HG03342 (cell line): ENCODE results near the gene UBL3.

Experiments used
- ATAC-seq: cut with Tn5 transposase; IDR thresholded peaks from one replicate; pipeline ENCODE4 v1.9.1; 2021; ENCODE audit warnings: mild to moderate bottlenecking, moderate library complexity; ENCODE audit not compliant: unreplicated experiment

Gene UBL3

DNA sequence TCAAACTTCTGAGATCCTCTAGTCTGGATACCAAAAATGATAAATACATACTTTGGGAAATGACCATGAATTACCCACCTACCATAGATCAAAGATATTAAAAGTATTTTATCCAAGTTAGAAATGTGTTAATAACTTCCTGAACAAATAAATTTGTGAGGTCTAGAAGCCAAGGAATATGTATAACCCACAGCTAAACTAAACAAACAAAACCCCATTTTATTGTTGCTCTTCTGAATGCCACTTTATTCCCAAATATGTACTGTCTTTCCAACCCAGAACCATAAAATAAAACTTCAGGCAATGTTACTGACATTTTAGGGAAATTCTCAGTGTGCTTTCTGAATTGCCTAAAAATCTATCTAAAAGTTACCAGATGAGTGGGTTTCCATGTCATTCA is 35.1 kb downstream of the UBL3 start:
- ATAC-seq = no peak

DNA sequence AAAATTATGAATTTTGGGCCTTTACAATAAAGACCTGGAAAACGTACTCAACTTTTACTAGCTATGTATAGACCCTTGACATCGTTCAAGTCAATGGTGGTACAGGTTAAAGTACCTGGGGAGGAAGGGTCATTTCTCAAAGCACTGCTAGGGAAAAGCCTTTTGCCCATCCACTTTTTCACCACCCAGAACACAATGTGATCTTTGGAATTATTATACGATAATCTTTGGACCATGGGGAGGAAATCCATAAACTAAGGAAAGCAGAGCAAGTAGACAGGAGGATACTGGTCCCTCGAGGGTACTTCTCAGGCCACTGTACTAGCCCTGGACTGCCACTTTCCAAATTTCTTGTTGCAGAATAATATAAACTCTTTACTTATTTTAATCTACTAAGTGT is 39.5 kb downstream of the UBL3 start:
- no peak for ATAC-seq

DNA sequence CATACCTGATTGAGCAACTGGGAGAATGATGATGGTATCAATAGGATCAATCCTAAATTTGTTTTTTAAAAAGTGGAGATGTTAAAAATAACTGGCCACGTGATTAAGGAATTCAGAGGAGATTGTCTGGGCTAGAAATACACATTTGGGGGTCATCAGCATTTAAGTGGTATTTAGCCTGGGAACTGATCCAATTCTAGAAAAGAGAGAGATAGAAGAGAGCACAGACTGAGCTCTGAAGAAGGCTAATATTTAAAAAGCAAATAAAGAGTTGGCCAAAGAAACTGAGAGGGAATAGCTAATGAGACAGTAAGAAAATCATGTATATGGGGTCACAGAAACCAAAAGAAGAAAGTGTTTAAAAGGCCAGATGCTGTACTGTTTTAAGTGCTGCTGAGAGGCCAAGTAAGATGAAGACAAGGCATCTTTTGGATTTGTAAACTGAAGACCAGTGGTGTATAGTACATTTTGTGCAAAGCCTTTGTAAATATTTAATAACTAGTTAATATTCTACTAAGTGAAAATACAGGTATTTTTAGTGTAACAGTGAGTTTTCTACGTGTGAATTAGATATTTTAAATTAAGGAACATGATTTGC is 40.2 kb downstream of the UBL3 start:
- ATAC-seq = no peak

DNA sequence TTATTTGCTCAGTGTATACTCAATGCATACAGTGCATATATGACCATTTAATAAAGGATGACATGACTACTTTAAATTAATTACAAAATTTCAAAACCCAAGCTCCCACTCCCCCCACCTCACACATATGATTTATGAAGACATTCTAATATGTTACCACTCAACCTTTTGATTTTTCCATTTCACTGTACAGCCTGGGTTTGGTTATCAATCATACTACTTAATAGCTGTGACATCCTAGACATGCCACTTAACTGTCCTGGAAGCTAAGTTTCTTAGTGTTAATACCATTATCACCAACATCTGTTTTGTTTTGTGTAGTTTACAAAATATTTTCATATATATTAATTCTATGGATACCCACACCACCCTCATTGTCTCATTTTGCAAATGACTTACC is 42.2 kb downstream of the UBL3 start:
- no peak for ATAC-seq

DNA sequence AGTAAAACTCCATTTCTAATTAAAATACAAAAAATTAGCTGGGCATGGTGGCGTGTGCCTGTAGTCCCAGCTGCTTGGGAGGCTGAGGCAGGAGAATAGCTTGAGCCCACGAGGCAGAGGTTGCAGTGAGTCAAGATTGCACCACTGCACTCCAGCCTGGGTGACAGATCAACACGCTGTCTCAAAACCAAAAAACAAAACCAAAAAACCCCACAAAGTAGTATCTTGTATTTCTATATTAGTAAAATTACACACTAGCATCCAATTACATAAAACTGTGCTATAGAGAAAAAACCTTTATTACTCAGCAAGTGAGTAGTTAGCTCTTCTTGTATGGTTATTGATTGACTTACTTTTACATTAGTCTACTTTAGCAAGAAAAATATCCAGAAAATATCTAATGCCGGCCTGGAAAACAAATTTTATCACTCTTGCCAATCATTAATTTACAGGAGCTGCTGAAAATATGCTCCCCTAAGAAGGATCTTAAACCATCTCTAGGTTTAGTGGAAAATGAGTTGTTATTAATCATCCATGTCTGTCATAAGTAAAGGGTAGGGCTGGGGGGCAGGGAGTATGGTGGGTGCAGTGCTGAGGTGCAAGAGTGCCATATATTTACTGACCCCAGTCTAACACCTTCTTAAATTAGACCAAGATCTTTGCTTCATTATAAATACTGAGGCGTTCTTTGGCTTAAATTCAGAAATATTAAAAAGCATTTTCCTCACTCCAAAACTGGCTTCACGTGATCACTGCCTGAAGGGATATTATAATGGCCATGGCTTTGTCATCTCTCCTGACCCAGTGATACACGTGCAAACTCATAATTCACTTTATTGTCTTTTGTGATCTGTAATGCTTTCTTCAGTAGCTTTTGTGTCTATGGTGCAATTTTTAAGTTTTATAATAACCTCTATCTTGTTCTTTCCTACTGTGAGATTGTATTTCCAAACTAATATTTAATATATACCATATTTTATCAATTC is 44.1 kb downstream of the UBL3 start:
- no peak for ATAC-seq

DNA sequence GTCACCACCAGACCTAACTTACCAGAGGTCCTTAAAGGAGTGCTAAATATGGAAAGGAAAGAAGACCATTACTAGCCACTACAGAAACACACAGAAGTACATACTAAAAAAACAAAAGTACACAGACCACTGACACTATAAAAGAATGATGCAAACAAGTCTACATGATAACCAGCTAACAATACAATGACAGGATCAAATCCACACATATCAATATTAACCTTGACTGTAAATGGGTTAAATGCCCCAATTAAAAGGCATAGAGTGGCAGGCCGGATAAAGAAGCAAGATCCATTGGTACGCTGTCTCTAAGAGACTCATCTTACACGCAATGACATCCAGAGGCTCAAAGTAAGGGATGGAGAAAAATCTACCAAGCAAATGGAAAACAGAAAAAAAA is 47.2 kb downstream of the UBL3 start:
- ATAC-seq = no peak

DNA sequence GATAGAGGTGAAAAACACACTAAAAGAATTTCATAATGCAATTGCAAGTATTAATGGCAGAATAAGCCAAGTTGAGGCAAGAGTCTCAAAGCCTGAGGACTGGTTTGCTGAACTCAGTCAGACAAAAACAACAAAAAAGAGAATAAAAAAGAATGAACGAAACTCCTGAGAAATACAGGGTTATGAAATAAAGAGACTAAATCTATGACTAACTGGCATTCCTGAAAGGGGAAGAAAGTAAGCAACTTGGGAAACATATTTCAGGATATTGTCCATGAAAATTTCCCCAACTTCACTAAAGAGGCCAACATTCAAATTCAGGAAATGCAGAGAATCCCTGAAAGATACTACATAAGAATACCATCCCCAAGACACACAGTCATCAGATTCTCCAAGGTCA is 47.8 kb downstream of the UBL3 start:
- ATAC-seq = no peak

DNA sequence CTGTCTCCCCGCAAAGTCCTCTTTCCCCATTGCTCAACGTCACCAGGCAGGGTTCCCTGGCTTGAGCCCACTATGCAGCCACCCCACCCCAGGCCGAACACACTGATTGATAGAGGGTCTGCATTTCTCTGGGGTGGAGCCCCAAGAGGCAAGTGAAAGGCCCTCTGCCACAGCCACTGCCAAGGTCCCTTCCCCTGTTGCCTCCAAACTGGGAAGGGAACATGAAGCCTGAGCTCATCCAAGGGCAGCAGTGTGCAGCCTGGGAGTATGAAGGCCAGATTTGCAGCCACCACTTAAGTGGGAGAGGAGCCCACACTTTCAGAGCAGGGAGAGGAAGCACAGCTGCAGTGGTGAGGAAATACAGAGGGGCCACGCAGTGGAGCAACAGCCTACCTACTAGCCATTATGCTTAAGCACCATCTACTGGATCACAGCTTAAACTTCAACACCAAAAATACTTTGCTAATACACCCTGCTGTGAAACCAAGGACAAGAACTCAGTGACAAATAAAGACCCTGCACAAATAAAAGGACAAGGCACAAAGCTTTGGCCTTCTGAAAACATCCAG is 48.6 kb downstream of the UBL3 start:
- ATAC-seq = no peak

DNA sequence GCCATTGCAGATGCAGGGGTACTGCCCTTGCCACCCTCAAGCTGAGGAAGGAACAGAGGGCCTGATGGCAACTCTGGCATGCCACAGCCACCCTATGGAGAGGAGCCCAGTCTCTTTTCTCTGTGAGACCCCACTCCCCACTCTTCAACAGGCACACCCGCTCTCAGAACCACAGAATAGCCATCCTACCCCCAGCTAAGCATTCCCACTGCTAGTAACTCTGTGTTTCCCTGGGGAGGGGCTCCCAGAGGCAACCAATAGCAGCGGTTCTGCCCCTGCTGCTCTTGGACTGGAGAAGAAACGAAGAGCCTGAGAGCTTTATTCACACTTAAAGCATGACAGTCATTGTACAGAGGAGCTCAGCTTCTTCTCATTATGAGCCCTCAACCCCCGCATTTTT is 49.3 kb downstream of the UBL3 start:
- no peak for ATAC-seq

DNA sequence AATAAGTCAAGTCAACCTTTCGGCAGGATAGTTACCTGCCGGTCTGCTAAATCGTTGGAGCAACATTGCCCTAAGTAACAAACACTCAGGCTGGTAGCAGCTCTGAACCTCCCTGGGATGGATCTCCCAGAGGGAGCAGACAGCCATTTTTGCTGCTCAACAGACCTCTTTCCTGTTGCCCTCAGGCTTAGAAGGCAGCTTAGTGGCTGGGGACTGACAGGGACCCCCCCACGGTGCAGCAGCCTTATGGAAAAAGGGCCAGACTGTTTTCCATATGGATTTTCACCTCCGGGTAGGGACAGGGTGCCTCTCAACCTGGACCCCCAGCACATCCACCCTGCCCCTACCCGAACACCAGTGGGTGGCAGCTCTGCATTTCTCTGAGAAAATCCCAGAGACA is 49.7 kb downstream of the UBL3 start:
- no peak for ATAC-seq

DNA sequence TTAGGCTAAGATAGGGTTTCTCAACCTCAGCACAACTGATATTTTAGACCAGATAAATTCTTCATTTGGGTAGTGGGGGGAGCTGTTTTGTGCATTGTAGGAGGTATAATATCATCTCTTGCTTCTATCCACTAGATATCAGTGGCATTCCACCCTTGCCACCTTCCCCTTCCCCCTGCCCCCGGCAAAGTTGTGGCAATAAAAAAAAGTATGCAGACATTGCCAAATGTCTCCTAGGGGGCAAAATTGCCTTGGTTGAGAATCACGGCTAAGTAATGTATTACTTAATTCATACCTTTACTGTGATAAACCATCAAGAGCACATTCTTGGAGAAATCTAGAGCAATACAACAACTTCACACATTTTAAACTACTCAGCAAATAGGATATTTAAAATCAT is 51.4 kb downstream of the UBL3 start:
- ATAC-seq = no peak

DNA sequence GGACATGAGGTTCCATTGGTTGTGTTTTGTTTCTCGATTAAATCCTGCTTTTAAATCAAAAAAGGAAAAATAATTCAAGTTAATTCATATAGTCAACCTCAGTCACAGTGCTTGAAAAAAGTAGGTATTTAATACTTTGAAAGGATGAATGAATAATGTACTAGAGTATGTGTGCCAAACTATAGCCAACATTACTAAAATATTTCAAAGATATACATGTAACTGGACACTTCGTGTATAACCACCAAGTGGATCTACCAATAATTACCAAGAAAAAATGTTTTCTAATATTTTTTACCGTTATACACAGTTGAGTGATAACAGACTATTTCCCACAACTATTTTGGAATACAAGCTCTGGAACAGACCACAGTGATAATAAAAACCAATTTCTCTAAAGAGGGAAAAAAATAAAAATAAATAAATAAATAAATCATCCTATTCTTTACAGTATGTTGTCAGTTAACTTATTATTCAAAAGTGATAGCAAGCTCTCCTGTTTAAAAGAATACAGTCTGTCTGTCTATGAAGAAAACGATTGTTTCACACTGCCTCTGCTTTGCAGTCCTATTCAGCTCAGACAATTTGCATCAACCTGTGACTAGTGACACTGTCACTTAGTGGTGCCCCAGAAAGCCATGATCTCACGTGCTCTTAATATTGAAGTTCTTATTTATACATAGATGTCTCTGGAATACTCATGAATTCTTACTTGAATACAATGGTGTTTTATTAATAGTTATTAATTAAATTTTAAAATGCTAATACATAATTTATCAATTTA is 58.2 kb downstream of the UBL3 start:
- no peak for ATAC-seq

DNA sequence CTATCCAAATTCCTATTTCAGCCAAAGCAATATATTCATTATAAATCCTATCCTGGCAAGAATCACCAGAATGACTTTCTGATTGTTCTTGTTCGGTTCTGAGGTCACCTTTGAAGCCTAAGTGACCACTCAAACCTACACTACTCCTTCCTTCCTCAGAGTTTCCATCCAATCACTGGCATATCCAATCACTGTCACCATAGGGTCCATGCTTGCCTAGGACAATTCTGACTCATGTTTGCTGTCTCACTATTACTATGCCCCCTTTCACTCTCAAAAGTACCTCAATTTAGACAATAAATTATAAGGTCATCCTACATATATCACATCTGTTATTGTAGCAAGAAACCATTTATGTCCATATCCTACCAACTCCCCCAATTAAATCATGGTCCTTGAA is 58.9 kb downstream of the UBL3 start:
- ATAC-seq = no peak

DNA sequence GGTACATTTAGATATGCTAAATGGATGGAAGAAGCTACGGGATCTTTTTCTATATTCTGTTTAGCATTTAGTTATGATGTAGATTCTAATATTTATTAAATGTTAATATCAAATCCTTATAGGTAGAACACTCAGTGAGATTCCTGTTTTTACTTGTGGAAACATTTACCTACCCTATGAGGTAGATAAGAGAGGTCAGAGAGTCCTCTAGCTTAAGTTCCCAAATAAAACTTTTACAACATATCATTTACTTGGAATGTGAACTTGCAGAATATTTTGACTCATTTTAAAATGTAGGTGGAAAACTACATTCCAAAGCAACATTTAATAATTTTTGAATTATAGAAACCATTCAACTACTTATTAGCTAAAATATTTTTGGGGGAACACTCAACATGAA is 63.7 kb downstream of the UBL3 start:
- no peak for ATAC-seq

DNA sequence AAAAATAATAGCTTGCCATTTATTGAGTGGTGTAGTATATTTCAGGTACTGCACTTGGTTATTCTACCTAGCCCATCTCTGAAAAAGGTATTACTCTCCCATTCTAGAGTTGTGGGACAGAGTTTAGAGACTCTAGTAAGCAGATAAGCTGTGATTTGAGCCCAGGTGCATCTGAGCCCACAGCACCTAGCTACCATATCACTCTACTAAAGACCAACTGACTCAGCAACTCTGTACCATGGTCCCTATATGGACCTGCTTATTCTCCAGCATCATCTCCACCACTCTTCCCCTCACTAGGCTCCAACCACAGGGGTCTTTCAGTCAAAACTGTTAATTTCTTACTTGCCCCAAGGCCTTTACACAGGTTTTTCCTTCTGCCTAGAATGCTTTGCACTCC is 64.4 kb downstream of the UBL3 start:
- no peak for ATAC-seq

DNA sequence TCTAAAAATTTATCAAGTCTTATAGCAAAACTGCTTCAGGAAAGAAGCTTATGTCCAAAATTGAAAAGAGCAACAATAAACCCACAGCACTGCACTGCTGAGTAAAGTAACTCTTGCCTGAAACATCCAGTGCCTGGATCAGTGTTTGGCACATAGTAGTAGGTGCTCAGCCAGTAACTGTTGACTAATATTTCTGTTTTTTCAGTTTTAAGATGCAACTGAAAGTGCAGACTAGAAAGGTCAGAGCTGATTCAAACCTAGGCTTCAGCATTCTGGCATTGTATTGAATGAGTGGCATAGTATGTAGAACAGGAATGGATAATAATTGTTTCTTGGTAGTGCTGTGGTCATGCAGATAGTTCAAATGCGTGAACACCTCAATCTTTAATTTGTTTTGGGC is 67.6 kb downstream of the UBL3 start:
- ATAC-seq = no peak

DNA sequence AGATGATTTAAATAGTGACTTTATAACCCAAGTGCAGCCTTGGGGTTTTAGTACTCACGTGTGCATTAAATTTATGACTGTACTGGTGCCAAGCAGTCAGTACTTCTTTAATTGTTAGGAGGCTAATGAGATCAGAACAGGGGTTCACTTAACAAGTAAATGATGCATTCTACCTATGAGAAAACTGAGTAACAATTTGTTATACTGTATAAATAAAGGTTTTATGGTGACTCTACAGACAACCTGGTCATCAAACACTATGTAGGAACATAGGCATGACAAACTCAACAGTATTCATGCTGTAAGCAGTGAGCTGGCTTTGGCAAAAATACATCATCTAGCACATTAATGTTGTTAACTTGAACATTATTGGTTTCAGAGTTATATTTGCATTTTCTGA is 75.6 kb downstream of the UBL3 start:
- ATAC-seq = no peak

DNA sequence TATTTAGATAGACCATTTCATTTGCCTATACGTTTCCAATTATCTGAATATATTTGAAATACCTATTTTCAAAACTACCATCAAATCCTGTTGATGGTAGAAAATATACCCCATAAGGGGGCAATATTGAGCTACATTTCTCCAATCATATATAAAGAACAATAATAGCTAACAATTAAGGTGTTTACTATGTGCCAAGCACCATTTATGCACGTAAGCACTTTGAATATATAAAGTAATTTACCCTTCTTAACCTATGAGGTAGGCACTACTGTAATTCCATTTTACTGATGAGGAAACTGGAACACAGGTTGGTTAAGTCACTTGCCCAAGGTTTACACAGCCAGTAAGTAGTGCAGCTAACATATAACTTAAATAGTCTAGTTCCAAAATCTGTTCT is 79.2 kb downstream of the UBL3 start:
- no peak for ATAC-seq

DNA sequence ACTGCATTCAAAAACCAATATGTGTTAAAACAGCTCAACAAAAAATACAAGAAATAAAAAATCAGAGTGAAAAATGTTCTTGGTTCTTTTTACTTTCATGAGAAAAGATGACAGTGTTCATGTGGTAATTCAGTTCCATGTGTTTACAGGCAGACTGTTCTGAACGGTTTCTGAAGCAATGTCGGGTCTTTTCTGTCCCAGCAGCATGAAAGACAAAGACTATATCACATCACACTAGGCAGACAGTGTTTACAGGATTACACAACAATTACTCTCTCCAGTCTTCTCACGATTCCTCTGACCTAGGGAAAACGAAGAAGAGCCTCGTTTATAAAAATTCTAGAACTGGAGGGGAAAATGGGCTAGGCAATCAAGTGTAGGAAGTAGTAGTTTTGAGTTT is 83.4 kb downstream of the UBL3 start:
- no peak for ATAC-seq

DNA sequence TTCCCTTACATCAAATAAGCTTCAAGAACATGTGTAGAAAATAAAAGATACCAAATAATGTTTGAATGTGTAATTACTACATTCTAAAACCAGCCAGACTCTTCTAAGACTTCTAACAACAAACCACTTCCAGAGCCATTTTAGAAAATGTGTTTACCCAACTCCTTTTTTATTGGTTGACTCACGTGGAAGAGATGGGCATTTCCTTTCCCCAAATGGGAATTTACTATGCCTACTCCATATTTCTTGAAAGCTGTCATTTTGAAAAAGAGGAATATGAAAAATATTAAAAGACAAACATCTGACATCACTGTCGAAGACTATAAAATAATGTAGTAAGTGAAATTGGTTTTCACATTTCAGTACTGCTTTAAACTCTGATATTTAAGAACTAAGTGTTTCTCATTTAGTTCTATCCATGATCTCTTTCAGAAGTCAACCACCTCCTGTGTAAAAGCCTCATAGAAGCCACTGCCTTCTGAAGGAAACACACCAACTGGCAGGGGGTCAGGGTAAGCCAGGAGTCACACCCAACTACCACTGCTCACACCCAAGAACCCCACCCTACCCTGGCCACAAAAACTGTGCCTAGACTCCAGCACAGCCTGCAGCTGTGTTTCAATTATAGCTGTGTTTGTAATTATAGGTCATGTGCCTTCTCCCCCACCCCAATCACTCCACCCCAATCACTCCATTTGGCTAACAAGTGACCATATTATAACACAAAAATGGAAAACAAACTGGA is 86.8 kb downstream of the UBL3 start:
- ATAC-seq = no peak

DNA sequence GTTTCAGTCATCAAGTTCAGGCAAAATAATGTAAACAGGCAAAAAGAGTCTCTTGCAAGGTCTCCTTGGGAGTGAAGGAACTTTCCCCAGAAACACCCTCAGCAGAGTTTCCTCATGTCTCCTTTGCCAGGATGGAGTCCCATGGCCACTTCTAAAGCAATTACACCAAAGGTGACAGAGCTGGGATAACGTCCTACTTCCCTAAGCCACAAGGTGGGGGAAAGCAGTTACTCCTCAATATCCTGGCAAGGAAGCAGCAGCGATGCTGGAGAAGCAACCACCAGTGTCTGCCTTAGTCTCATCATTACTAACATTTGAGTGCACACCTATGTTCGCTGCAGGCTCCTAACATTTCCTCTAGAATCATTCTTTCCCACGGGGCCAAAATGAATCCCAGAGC is 88.6 kb downstream of the UBL3 start:
- no peak for ATAC-seq
